Fibroblast of skin of right biceps (primary cell): ENCODE results near the gene IL17B.

Experiments used
- DNase-seq: peaks from one replicate; pipeline ENCODE4 v3.0.0-alpha.2; 2013

Gene IL17B, protein sequence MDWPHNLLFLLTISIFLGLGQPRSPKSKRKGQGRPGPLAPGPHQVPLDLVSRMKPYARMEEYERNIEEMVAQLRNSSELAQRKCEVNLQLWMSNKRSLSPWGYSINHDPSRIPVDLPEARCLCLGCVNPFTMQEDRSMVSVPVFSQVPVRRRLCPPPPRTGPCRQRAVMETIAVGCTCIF

DNA sequence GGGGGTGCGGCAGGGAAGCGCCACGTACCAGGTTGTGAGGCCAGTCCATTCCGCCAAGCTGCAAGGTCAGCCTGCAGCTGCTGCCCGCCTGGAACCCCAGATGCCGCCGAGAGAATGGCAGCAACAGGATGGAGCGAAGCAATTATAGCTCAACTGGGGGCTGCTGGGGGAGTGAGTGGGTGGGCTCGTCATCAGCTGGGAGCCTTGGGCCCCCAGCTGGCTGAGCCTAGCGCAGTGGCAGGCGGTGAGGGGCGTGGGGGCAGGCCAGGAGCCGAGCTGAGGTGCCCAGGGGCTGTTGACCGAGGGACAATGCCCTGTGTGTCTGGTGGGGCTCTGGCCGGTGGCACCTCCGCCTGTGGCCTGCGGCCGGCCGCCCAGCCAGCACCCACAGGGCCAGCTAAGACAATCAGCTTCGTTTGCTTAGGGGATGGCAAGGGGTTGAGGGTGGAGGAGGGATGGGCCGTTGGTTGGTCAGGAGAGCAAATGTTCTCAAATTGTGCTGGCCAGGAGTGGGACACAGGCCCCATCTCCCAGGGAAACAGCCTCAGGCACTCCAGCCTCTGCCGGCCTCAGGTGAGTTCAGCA is at the start of gene IL17B:
Gene IL17B (minus strand): TSS at position 116 of the 585 bp plus-strand sequence. CDS start 67 bp downstream, at position 49.
- DNase-seq: no peak

DNA sequence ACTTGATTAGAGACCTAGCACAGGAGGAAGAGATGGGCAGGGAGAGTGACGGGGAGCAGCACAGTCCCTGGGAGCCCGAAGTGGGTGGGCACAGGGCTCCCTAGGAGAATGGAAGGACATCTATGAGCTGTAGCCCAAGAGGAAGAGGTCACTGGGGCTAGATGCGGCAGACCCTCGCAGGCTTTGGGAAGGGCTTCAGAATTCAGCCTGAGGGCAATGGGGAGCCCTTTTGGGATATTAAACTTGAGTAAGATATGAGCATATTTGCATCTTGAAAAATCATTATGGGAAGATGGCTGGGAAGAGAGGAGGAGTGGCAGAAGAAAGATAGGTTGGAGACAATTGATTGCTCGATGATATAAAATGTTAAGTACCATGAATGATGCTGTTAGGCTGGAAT is 48.9 kb upstream of the IL17B start:
- DNase-seq: no peak

DNA sequence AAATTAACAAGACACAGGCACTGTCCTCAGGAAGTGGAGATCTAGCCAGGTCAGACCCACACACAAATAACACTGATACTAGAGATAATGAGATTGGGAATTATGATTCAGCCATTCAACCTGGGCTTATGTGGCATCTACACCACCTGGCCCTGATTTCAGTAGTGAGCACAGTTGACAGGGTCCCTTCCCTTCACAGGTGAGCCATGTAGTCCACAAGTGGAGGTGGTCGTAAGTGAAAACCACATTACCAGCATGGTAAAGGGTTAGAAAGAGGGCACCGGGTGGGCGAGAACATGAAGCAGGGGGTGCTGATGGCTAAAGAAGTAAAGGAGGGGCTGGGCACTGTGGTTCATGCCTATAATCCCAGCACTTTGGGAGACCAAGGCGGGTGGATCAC is 48.3 kb upstream of the IL17B start:
- no peak for DNase-seq

DNA sequence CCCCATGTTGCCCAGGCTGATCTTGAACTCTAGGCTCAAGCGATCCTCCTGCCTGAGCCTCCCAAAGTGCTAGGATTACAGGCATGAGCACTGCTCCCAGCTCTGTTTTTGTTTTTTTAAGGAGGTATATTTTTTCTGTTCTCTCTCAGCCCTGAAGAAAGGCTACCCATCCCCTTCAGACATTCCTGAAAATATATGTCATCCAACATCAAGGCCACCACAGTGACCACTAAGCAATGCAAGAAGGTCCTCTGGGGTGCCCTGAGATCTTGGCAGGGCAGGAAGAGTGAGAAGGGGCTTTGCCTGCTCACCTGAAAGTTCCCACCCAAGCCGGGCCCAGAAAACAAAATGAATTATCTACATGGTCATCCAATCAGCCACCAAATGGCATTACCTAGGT is 47.8 kb upstream of the IL17B start:
- peak; percentile 58 for DNase-seq

DNA sequence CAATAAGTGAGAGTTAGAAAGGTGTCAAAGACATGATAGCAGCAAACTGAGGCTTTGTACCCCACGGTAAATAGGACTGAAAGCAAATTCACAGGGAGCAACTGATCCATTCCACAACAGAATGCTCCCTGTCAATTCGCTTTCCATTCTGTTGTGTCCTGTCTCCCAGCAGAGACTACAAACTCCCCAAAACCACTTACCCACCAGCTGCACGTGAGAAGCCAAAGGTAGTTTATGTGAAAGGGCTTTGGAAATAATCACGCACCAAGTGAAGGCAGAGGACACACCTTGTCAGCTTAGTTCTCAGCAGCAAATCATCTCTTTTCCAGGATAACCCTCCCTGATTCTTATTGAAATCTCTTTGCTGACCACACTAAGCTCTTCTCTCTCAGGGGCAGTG is 46.6 kb upstream of the IL17B start:
- no peak for DNase-seq

DNA sequence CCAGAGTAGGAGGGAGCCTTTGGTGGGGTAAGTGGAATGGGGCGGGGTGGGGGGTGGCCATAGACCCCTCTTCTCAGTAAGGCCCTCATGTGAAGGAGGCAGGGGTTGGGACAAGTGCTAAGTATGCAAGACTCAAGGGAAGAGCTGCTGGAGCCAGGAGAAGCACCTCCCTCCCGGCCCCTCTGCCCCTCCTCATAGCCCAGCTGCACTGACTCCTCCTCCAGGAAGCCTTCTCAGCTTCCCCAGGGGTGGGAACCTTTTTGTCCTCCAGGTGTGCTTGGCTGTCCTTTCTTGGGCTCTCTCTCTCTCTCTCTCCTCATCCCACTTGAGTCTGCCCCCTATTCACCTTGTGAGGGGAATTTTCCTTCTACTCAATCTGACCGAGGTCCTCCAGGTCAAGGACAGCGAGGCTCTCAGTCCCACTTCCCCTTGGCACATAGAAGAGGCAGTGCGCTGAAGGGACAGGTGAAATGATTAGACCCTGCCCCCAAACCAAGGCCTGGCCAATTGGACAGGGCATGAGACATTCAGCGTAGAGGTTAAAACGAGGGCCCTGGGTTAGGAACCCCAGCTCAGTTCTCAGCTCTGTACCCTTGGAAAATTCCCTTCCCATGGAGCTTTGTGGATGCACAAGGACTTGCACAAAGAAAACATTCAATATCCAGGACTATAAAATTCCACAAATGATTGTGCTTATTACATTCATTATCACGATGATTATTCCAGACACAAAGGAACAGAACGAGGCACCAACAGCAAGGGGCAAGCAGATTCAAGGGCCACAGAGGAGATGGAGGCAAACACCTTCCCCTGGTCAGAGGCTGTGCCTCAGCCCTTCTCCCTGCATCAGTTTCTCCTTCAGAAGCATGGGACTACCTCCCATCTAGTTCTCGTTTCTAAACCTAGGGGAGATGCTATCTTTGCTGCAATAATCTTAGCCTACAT is 45.6 kb upstream of the IL17B start:
- peak; percentile 14 for DNase-seq

DNA sequence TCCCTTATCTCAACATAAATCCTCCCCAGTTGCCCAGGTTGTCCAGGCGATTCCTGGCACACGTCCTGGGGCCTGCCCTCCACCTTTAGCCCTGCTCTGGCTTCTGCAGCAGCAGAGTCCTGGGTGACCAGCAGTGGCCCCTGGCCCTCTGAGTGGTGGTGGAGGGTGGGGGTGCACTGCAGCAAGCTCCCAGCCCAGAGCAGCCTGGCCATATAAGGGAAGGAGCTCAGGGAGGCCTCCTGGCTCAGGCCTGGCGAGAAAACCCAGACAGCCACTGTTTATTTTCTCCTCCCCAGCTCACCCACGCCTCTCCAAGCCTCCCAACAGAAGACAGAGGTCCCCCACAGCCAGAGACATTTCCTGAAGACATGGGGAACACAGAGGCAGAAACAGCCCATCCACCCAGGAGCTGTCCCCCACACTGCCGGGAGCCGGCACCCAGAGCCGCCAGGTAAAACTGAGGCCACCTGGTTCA is 44.7 kb upstream of the IL17B start:
- DNase-seq: peak; percentile 30

DNA sequence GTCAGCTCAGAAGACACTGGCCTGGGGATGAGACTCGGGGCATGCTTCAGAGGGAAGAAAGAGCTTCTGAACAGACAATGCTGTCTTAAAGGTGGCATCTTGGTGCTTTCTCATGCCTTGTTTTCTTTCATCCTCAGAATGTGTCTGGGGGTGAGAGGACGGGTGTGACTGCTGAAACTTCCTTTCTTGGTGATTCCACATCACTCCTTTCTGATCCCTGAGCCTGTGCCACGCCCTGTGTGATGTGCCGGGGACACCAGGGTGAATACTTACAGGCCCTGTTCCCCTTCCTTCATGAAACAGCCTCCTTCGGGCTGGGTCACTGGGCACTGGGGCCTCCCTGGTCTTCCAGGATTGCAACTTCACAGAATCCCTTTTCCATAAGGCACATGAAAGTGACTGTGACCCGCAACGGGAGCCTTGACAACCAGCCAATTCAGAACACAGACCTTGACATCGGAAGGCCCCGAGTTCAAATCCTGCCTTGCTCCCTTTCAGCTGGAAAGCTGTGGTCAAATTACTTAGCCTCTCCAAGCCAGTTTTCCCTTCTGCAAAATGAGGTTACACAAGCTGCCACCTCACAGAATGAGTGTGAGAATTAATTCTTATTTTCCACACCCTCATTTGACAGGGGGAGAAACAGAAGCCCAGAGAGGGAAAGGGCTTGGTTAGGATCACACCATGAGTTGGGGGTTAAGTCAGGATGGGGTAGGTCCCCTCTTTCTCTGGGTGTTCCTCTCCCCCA is 44.1 kb upstream of the IL17B start:
- DNase-seq: peak; percentile 15

DNA sequence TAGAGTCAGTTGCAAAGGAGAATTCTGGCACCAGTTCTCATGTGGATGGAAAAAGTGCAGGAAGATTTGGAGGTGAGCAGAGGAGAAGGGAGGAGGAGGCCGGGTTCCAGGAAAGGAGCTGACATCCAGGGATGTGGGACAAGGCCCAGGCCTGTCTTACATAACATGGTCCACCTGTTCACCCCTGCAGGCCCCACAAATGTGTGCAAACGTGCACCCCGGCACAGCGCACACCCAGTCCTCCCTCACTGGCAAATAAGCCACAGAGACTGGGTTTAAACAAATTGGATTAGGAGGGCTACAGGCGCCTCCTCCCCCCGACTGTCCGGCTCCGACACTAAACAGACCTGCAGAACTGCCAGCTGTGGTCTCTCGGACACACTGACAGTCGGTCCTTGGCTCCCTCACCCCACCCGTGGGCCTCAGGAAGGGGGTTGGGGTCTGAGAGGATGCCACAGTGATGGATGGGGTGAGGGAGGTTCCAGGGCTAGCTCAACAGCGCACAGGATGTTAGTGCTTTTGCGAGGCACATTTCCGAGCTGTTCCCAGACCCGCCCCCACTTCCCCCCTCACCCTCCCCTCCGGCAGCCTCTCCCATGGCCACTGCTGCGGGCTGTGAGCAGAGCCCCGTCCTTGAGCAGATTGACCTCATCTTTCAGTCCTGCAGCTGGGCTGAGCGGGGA is 43.4 kb upstream of the IL17B start:
- DNase-seq: peak; percentile 65

DNA sequence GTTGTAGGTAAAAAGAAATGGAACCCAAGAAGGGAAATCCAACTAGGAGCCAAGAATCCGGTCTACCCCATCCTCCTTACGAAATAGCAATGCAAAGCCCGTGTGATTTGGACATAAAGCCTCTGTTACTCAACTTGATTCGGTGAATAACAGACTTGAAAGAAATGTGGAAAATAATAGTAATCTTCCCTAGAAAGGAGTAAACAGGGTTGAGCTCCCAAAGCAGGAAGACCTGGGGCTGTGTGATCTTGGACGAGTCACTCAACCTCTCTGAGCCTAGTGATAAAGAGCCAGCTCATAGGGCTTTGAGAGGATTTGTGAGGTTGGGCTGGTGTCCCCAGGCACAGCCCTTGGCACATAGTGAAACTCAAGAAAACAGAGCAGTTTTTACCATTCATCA is 42.7 kb upstream of the IL17B start:
- peak; percentile 51 for DNase-seq

DNA sequence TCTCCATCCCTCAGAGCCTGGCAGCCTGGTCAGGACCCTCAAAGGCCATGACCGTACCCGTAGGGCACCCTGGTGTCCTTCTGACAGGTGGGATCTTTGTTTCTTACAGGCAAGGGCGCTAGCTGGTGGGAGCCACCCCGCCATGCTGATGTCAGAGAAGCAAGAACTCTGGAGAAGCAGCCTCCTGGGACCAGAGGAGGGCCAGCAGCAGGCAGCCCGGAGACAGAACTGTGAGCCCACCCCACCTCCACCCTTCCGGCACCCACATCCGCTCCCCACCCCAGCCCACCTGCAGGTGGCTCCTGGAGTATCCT is 42.2 kb upstream of the IL17B start:
- DNase-seq: peak; percentile 22

DNA sequence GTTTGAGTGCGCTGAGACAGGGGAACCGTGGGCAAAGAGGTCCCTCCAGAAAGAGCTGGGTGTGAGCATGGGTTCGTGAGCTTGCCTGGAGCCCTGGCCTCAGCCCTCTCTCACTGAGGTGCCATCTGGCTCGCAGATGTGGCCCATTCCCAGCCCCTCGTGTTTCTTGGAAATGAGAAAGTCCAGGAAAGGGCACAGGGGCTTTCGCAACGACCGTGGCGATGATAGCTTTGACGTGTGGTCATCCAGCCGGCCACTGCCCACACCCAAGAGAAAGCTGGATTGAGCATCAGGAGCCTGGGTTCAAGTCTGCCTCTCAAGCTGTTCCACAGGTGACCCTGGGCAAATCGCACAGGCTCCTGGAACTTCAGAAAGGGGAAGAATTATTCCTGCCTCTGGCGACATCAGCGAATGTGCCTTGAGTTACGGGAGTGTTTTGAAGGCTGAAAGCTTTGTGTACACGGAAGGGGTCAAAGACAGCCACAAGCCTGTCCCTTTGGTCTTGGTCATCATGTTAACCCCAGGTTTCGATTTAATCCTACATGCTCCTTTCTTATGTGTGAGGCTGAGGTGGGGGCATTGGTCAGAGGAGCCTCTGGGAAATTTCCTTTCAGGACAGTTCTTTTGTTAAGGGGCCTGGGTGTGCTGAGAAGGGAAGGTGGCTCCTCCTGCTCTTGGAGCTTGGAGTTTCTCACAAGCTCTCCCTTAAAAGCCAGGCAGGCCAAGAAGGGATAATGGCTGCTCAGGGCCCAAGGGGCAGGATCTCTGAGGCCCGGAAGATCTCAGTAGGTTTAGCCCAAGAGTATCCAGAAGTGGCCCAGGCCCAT is 41.7 kb upstream of the IL17B start:
- DNase-seq: peak; percentile 40

DNA sequence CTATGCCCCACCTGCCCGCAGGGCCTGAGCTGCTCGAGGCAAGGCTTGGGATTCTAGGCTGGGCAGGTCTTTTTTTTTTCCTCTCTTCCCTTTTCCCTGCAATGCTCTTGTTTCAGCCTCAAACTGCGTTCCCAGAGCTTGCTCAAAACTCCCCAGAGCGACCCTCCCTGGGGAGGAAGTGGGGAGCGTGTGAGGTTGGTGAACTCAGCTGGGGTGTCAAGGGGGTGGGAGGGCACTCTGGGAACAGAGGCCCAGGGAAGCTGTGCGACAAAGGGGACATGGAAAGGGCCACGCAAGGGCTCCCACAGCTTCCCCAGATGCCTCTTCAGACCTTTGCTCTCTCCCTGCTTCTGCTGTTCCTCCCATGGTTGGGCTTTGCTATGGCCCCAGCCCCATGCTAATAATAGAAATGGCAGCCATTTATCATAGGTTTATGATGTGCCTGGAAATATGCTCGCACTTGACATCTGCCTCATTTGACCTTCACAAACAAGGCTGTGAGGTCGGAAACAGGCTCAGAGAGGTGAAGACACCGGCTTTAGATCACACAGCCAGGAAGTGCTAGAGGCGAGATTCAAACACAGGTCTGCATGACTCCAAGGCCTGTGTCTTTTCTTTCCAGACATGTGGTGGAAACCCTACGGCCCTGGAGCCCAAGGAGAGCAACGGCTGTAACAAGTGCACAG is 40.9 kb upstream of the IL17B start:
- peak; percentile 53 for DNase-seq

DNA sequence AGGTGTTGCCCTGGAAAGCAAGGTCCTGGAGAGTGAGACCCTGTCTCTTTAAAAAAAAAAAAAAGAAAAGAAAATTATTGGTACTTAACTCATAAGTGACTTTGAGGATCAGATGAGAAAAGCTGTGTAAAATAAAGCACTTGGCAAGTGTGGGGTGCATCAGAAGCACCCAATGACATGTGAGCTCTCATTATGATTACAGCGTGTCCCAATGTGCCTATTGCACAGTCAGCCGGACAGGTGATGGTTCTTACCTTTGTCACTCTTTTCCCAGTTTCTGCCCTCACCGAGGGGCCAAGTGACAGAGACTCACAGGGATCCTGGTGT is 40.4 kb upstream of the IL17B start:
- DNase-seq: no peak

DNA sequence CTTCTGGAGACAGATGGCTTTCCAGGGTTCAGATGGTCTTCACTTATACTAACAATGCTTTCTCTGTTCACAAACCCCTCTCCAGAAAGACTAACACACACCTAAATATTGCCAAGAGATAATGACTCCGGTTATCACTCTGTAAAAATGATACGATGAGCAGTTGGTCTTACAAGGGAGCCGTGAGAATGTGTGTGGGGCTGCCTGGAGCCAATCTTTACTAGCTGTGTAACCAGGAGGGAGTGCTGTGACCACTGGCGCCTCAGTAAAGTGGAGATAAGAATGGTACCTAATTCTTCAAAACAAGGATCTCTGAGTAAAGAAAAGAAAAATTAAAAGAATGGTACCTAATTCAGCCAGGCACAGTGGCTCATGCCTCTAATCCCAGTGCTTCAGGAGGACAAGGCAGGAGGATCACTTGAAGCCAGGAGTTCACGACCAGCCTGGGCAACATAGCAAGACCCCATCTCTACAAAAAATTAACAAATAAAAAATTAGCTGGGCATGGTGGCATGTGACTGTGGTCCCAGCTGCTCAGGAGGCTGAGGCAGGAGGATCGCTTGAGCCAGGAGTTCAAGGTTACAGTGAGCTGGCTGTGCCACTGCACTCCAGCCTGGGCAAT is 39.9 kb upstream of the IL17B start:
- DNase-seq: peak; percentile 10

DNA sequence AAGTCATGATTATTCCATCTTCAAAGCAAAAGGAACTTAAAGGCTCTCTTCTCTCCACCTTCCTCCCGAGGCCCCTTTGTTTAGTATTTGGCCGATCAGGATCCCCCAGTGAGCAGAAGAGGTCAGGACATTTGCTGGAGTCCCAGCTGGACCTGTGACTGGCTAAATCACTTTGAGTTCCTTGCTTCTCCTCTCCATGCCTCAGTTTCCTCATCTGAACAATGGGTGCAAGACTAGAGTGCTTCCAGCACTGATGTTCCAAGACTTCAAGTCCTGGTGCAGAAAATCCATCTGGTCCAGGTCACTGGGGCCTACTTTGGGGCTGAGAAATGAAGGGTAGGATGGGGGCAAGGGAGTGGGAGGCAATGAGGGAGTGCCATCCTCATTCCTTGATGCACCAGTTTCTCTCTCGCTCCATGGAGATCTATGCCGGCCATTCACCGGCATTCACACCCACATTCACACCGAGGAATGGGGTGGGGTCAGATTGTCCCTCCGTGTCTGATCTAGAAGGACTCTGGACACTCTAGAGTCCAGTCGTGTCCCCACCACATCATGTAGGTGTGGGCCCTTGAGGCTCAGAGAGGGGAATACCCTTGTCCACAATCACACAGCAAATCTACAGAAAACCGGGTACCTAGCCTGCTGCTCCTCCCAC is 38.7 kb upstream of the IL17B start:
- peak; percentile 31 for DNase-seq

DNA sequence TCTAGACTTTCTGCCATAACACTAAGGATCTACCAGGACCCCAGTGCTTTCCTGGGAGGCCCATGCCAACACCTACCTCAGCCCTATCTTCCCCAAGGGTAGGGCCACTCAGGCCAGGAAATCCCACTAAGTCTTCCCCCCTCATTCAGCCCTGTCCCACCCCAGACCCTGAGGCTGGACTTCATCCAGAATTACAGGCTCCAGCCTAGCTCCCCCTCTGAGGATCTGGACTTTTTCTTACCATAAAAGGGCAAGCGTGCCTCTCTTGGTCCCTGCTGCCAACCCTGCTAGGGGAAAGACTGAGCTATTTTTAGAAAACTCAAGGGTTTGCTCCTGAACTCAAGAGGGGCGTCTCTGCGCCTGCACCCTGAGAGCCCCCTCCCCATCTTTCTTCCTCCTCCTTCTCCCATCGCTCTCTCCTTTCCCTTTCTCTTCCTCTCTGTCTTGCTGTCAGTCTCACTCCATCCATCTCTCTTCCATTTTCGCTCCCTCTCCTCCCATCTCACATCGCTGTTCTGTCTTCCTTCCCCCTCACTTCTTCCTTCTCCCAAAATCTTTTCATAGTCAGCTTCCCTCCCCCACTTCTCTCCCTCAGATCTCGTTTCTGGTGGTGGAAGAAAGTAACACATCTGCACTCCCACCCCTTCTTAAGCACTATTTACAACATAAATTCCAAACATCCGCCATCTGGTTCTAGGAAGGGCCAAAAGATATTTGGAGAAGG is 38.1 kb upstream of the IL17B start:
- peak; percentile 66 for DNase-seq

DNA sequence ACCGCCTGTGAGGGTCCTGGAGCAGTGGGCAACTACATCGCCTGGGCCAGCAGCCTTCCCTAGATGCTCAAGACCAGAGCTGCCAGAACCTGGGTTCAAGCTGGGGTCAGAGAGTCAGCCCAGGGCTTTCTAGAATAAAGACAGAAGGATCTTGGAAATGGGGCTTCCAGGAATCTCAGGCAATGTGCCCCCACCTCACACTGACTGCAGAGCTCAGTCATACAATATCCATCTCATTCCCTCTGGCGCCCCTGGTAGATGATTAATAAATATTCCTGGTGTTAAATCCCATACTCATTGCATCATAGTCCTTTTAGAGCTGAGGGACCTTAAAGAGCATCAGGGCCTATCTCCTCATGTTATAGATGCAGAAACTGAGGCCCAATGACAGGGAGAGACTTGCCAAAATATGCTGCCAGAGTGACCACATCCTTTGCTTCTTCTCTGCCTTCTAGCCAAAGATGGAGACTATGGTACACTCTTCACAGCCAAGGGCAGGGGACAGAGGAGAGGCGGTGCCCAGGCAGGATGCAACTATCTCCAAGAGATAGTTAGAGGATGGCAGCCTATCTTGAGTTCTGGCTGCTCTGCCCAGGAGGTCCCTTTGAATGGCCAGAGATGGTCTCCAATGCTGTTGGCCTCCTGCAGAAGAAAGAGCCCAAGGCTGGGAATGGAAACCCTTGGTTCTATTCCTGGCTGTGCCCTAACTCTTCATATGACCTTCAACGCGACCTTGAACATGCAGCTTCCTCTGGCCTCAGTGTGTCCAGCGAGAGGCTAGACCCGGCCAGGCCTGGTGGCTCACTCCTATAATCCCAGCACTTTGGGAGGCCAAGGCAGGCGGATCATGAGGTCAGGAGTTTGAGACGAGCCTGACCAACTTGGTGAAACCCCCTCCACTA is 36.2 kb upstream of the IL17B start:
- DNase-seq: peak; percentile 67
